Measurements from ENCODE around the gene TGFBR1.
"Not testable (repeated sequence)": the region's sequence is repeated elsewhere in the genome, so short reads cannot be mapped to it uniquely, and the experiment has no call there.

TGFBR1 gene

DNA sequence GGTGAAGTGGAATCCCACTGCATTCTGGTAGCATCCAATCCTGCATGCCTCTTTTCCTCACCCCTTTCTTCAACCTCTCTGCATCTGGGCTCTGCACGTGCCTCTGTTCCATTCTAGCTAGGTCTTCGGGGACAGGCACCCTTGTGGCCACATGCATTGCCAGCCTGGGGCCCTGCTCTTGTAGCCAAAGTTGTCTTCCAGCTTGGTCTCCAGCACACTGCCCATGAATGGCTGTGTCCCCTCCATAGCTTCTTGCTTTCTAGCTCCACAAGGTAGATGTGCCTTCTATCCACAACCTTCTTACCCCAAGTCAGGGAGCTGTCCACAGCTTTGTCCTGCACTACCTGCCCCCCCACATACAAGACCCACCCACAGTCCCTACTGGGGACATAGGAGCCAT, 84.3 kb downstream of the TGFBR1 start:
- H3K4me3 ChIP-seq (replicated peaks; ENCODE audit: low read depth, low read length), result no peak overlapping the region
- DNase-seq (ENCODE audit: extremely low read depth, low read depth), result no peak
- TF ChIP-seq, protein P1, sequence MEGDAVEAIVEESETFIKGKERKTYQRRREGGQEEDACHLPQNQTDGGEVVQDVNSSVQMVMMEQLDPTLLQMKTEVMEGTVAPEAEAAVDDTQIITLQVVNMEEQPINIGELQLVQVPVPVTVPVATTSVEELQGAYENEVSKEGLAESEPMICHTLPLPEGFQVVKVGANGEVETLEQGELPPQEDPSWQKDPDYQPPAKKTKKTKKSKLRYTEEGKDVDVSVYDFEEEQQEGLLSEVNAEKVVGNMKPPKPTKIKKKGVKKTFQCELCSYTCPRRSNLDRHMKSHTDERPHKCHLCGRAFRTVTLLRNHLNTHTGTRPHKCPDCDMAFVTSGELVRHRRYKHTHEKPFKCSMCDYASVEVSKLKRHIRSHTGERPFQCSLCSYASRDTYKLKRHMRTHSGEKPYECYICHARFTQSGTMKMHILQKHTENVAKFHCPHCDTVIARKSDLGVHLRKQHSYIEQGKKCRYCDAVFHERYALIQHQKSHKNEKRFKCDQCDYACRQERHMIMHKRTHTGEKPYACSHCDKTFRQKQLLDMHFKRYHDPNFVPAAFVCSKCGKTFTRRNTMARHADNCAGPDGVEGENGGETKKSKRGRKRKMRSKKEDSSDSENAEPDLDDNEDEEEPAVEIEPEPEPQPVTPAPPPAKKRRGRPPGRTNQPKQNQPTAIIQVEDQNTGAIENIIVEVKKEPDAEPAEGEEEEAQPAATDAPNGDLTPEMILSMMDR (IDR thresholded peaks at IDR 0.05; ENCODE audit: low read depth, low read length, missing control alignments), result no peak

DNA sequence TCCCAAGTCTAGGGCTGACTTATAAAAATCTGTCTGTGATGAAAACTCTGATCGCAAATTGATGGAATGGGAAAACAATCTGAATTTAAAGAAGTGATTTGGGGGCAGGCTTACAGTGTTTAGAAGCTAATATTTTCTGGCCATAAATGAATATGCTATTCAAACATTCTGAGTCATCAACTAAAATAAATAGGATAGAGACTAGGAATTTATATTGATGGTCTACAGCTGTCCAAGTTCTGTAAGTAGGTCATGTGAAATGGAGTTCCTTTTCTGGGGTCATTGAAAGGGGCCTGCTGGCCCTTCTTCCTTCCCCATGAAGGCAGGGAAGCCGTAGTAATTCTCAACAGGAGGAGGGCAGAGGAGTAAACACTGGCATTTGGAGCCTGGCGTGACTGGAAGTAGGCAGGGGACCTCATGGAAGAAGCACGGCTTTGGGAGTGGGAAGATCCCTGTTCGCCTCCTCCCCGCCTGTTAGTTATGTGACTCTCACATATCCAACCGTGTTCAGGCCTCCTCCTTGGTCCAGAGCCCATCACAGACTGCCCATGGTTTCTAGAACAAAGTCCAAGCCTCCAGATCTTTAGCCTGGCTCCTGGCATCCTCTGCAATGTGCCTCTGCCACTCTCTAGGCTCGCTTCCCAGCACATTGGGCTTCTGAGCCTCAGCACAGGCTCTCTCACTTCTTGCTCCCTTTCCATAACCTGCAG, 85.1 kb downstream of the TGFBR1 start:
- no peak overlapping the region for H3K4me3 ChIP-seq (replicated peaks; ENCODE audit: low read depth, low read length)
- TF ChIP-seq, protein P1 (IDR thresholded peaks at IDR 0.05; ENCODE audit: low read depth, low read length, missing control alignments), result no peak
- DNase-seq (ENCODE audit: extremely low read depth, low read depth), result no peak

DNA sequence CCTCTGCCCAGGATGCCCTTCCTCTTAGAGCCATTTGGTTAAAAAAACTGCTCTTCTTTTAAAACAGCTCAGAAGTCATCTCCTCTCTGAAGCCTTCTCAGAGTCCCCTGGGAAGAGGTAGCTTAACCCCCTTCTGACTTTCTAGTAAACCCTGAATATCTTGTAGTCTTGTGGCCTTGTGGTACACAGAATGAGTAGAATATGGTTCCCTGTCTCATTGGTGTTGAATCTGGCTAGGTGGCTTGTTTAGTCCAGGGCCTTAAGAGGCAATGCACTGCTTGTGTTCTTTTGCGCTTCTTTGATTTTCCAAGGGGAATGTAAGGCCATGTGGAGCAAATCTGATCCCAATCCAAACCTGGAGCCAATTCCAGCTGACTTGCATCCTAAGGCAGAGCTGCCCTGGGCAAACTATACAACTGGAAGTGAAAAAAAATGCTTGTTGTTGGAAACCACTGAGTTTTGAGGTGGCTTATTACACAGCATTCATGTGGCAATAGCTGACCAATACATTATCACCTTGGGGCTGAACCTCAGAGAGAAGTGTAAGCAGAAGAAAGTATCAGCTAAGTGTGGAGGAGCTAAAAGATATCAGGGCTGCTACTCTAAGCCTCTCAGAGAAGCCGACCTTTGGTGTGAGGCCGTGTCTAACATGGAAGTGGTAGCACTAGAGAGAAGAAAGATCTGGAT, 85.8 kb downstream of the TGFBR1 start:
- no peak overlapping the region for H3K4me3 ChIP-seq (replicated peaks; ENCODE audit: low read depth, low read length)
- TF ChIP-seq, protein P1 (IDR thresholded peaks at IDR 0.05; ENCODE audit: low read depth, low read length, missing control alignments), result no peak
- no peak for DNase-seq (ENCODE audit: extremely low read depth, low read depth)

DNA sequence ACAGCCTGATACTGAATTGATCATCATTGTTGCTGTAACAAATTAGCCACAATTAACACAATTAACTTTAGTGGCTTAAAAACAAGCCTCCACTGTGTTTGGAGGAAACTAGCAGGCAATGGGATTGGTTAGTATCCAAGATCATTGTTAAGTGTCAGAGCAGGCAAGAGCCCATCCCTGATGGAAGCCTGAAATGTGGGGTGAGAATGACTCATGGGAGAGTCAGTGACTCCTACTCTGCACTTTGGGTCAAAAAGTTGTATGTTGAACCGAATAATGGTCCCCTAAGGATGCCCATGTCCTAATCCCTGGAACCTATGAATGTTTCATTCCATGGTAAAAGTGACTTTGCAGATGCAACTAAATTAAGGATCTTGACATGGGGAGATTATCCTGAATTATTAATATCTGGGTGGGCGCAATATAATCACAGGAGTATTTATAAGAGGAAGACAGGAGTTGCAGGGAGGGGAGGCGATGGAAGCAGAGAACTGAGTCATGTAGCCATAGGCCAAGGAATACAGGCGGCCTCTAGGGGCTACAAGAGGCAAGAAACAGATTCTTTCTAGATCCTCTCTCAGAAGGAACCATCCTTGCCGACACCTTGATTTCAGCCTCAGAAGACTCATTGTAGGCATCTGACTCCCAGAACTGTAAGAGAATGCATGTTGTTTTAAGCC, 88.0 kb downstream of the TGFBR1 start:
- TF ChIP-seq, protein P1 (IDR thresholded peaks at IDR 0.05; ENCODE audit: low read depth, low read length, missing control alignments), result peak; percentile 32
- H3K4me3 ChIP-seq (replicated peaks; ENCODE audit: low read depth, low read length), result no peak overlapping the region
- DNase-seq (ENCODE audit: extremely low read depth, low read depth), result no peak

DNA sequence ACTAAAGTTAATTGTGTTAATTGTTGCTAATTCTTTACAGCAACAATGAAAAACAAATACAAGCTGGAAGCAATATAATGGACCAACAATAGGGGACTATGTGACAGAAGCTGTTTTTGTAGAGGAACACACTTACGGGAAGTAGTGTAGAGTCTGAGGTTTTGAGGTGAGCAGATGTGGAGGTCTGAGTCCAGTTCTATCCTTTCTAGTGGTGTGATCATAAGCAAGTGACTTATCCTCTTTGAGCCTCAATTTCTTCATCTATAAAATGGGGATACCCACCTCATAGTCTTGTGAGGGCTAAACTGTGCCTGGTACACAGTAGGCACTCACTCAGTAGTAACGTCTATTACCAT, 88.5 kb downstream of the TGFBR1 start:
- TF ChIP-seq, protein P1 (IDR thresholded peaks at IDR 0.05; ENCODE audit: low read depth, low read length, missing control alignments), result no peak
- no peak overlapping the region for H3K4me3 ChIP-seq (replicated peaks; ENCODE audit: low read depth, low read length)
- DNase-seq (ENCODE audit: extremely low read depth, low read depth), result no peak

DNA sequence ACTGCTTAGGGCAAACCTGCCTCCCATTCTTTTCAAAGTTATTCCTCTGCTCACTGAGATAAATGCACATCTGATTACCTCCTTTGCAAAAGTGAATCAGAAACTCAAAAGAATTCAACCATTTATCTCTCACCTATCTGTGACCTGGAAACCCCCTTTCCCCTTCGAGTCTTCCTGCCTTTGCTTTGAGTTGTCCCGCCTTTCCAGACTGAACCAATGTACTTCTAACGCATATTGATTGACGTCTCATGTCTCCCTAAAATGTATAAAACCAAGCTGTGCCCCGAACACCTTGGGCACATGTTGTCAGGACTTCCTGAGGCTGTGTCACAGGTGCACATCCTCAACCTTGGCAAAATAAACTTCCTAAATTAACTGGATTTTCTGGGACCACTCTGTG, 91.6 kb downstream of the TGFBR1 start:
- not testable (repeated sequence) for DNase-seq (ENCODE audit: extremely low read depth, low read depth); H3K4me3 ChIP-seq (replicated peaks; ENCODE audit: low read depth, low read length)

DNA sequence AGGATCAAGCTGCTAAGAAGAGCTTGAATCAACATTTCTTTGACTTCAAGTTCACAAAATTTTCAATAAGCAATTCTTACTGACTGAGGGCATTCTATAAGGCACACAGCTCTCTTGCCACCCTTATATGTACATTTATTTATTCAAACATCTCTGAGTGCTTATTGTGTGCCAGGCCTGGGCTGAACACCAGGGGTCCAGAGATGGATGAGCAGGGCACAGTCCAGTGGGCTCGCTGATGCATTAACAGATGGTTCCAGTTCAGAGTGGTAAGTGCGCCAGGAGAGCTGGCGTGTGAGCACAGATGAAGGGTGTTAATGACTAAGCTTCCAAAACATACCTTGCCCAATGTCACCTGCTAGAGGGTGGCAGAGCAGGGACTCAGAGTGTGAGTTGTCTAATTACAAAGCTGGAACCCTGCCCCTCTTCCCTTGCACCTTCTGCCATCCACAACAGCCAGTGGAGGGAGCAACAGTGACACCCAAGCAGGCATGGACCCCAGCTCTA, 92.3 kb downstream of the TGFBR1 start:
- TF ChIP-seq, protein P1 (IDR thresholded peaks at IDR 0.05; ENCODE audit: low read depth, low read length, missing control alignments), result no peak

More for the DNA sequence above, 92.3 kb downstream of the TGFBR1 start:
- no peak for DNase-seq (ENCODE audit: extremely low read depth, low read depth)
- H3K4me3 ChIP-seq (replicated peaks; ENCODE audit: low read depth, low read length), result no peak overlapping the region

Measured in HFF-Myc (cell line).